ENCODE measurements around the gene AHR.
"Not testable (repeated sequence)": the region's sequence is repeated elsewhere in the genome, so short reads cannot be mapped to it uniquely, and the experiment has no call there.

AHR gene

GRCh38 chr7:17392846-17393245 is 94.4 kb downstream of the AHR start:
- H3K27ac ChIP-seq (ENCODE audit: low read length), result no peak overlapping the region
- H3F3A ChIP-seq (ENCODE audit: insufficient read depth, low read length), result no peaks in the 10 kb centered on the region
- H3K9me3 ChIP-seq (replicated peaks; ENCODE audit: insufficient read depth, low read length), result no peaks in the 10 kb centered on the region
- H3K36me3 ChIP-seq (replicated peaks; ENCODE audit: insufficient read depth, low read length), result no peaks in the 10 kb centered on the region
- no peak overlapping the region for H3K4me3 ChIP-seq (ENCODE audit: low read length)
- H3K4me1 ChIP-seq (ENCODE audit: low read length), result no peaks in the 10 kb centered on the region
- DNase-seq, result no peak
- H4K20me1 ChIP-seq (ENCODE audit: insufficient read depth, low read length), result no peaks in the 10 kb centered on the region
- H2AFZ ChIP-seq (ENCODE audit: low read length), result no peak overlapping the region
- H3K4me2 ChIP-seq (ENCODE audit: low read depth, low read length), result no peak overlapping the region
- TF ChIP-seq EZH2 (optimal IDR thresholded peaks at IDR 0.05; ENCODE audit: low read depth, low read length), result no peak
- no peaks in the 10 kb centered on the region for H3K79me2 ChIP-seq (ENCODE audit: low read length)
- H3K9me2 ChIP-seq (replicated peaks; ENCODE audit: insufficient read depth, low read length), result no peaks in the 10 kb centered on the region
- H3K9ac ChIP-seq (ENCODE audit: low read length), result no peak overlapping the region
- no peaks in the 10 kb centered on the region for H3K27me3 ChIP-seq (replicated peaks; ENCODE audit: insufficient read depth, low read length)

GRCh38 chr7:17394563-17394962 is 96.1 kb downstream of the AHR start:
- not testable (repeated sequence) for H3K79me2 ChIP-seq (ENCODE audit: low read length); H3K27ac ChIP-seq (ENCODE audit: low read length); H3K27me3 ChIP-seq (replicated peaks; ENCODE audit: insufficient read depth, low read length); H3K9me2 ChIP-seq (replicated peaks; ENCODE audit: insufficient read depth, low read length); H3K4me2 ChIP-seq (ENCODE audit: low read depth, low read length); H2AFZ ChIP-seq (ENCODE audit: low read length); H3K36me3 ChIP-seq (replicated peaks; ENCODE audit: insufficient read depth, low read length); H3F3A ChIP-seq (ENCODE audit: insufficient read depth, low read length); DNase-seq; H4K20me1 ChIP-seq (ENCODE audit: insufficient read depth, low read length); H3K4me1 ChIP-seq (ENCODE audit: low read length); H3K9me3 ChIP-seq (replicated peaks; ENCODE audit: insufficient read depth, low read length); H3K9ac ChIP-seq (ENCODE audit: low read length); H3K4me3 ChIP-seq (ENCODE audit: low read length)

All from MM.1S (cell line).